ENCODE results near the gene DMBT1. TPM values are rescaled to one million over a fixed set of nuclear protein-coding genes. Genes with fewer than 3 reads are reported as not detected.
A peak's percentile ranks its signal among the peaks of the same experiment; 100 is the strongest.

DMBT1 gene
- total RNA-seq, 4 donors from 2014 or later, result 0.15 to 0.62 (median 0.31) TPM

GRCh38 chr10:122516734-122517133 lies 43.8 kb upstream of the DMBT1 start:
- no peak for DNase-seq (ENCODE audit: low spot score in 2 of 2)
- no peaks in the 10 kb centered on the region for H3K27me3 ChIP-seq
- peaks cover 32% of the 10 kb centered on the region for H3K36me3 ChIP-seq
- TF ChIP-seq POLR2AphosphoS5 (IDR thresholded peaks at IDR 0.05) (no peak), EP300 (IDR thresholded peaks at IDR 0.05) (no peak), POLR2A (IDR thresholded peaks at IDR 0.05) (no peak), CTCF (IDR thresholded peaks at IDR 0.05) (no peak)
- H3K4me3 ChIP-seq, result no peak overlapping the region
- H3K27ac ChIP-seq, result no peak overlapping the region
- 81% methylated on average over 4 of the region's 4 CpGs for WGBS
- peaks cover 3% of the 10 kb centered on the region for H3K4me1 ChIP-seq
- H3K9me3 ChIP-seq, result no peaks in the 10 kb centered on the region

GRCh38 chr10:122519144-122519543 lies 41.4 kb upstream of the DMBT1 start:
- Histone ChIP-seq H3K36me3 (peaks cover 21% of the 10 kb centered on the region), H3K27me3 (no peaks in the 10 kb centered on the region), H3K4me3 (no peak overlapping the region), H3K9me3 (no peaks in the 10 kb centered on the region), H3K27ac (no peak overlapping the region), H3K4me1 (peaks cover 3% of the 10 kb centered on the region)
- 72% methylated on average over 7 of the region's 7 CpGs for WGBS
- DNase-seq (ENCODE audit: low spot score in 2 of 2), result no peak
- TF ChIP-seq EP300 (IDR thresholded peaks at IDR 0.05), result no peak
- TF ChIP-seq CTCF (IDR thresholded peaks at IDR 0.05), result no peak
- no peak for TF ChIP-seq POLR2AphosphoS5 (IDR thresholded peaks at IDR 0.05)
- no peak for TF ChIP-seq POLR2A (IDR thresholded peaks at IDR 0.05)

- Histone ChIP-seq H3K4me3 (no peak overlapping the region), H3K27me3 (no peaks in the 10 kb centered on the region), H3K4me1 (peaks cover 2% of the 10 kb centered on the region), H3K36me3 (peaks cover 13% of the 10 kb centered on the region), H3K9me3 (no peaks in the 10 kb centered on the region), H3K27ac (no peak overlapping the region)
- no peak for TF ChIP-seq EP300 (IDR thresholded peaks at IDR 0.05)
- no peak for TF ChIP-seq POLR2A (IDR thresholded peaks at IDR 0.05)
- no peak for TF ChIP-seq POLR2AphosphoS5 (IDR thresholded peaks at IDR 0.05)
- no peak for TF ChIP-seq CTCF (IDR thresholded peaks at IDR 0.05)
- 86% methylated on average over 7 of the region's 15 CpGs for WGBS
- DNase-seq (ENCODE audit: low spot score in 2 of 2), result no peak
These were observed 40.7 kb upstream of the DMBT1 start for GRCh38 chr10:122519873-122520272.

GRCh38 chr10:122521011-122521410 lies 39.5 kb upstream of the DMBT1 start:
- 33% methylated on average over 3 of the region's 3 CpGs for WGBS
- TF ChIP-seq EP300 (IDR thresholded peaks at IDR 0.05) (no peak), POLR2A (IDR thresholded peaks at IDR 0.05) (no peak), POLR2AphosphoS5 (IDR thresholded peaks at IDR 0.05) (no peak), CTCF (IDR thresholded peaks at IDR 0.05) (no peak)

GRCh38 chr10:122524811-122525210 lies 35.7 kb upstream of the DMBT1 start:
- Histone ChIP-seq H3K36me3 (no peaks in the 10 kb centered on the region), H3K27ac (no peak overlapping the region), H3K4me3 (no peak overlapping the region), H3K27me3 (no peaks in the 10 kb centered on the region), H3K9me3 (no peaks in the 10 kb centered on the region), H3K4me1 (no peaks in the 10 kb centered on the region)
- 100% methylated on average over 1 of the region's 3 CpGs for WGBS
- TF ChIP-seq CTCF (IDR thresholded peaks at IDR 0.05) (no peak), EP300 (IDR thresholded peaks at IDR 0.05) (no peak), POLR2AphosphoS5 (IDR thresholded peaks at IDR 0.05) (no peak), POLR2A (IDR thresholded peaks at IDR 0.05) (no peak)
- peak in 1 of 2 donors; percentile 62 for DNase-seq (ENCODE audit: low spot score in 2 of 2)

More at GRCh38 chr10:122521011-122521410, 39.5 kb upstream of the DMBT1 start:
- H3K27ac ChIP-seq, result no peak overlapping the region
- no peaks in the 10 kb centered on the region for H3K4me1 ChIP-seq
- DNase-seq (ENCODE audit: low spot score in 2 of 2), result peak in 1 of 2 donors; percentile 44
- H3K4me3 ChIP-seq, result no peak overlapping the region
- H3K27me3 ChIP-seq, result no peaks in the 10 kb centered on the region
- H3K9me3 ChIP-seq, result no peaks in the 10 kb centered on the region
- peaks cover 3% of the 10 kb centered on the region for H3K36me3 ChIP-seq
